Thymus (tissue), 11 donors: ENCODE data around the gene CTDSPL2. TPM values are rescaled to one million over a fixed set of nuclear protein-coding genes. Genes with fewer than 3 reads are reported as not detected.
"Not testable (repeated sequence)": the region's sequence is repeated elsewhere in the genome, so short reads cannot be mapped to it uniquely, and the experiment has no call there.

Source experiments
- DNase-seq, 9 donors: peaks; one replicate each; pipeline ENCODE4 v3.0.0-alpha.2; 2013; ENCODE audit warnings: low spot score in 9 of 9, low read depth in 6 of 9, missing footprints in 1 of 9
- H3K27ac ChIP-seq, 2 donors: one replicate each; pipeline ENCODE4 v1.5.1; 2013; ENCODE audit warnings: control low read depth in 1 of 2, low read depth in 1 of 2, low read length in 1 of 2, mild to moderate bottlenecking in 1 of 2, moderate library complexity in 1 of 2
- H3K27me3 ChIP-seq, 2 donors: one replicate each; pipeline ENCODE4 v1.5.1; 2013; ENCODE audit warnings: low read length in 1 of 2; ENCODE audit not compliant: control insufficient read depth in 2 of 2, insufficient read depth in 1 of 2
- H3K36me3 ChIP-seq, 2 donors: one replicate each; pipeline ENCODE4 v1.5.1; 2013; ENCODE audit warnings: low read length in 1 of 2, mild to moderate bottlenecking in 1 of 2, moderate library complexity in 1 of 2; ENCODE audit not compliant: control insufficient read depth in 2 of 2, insufficient read depth in 2 of 2
- H3K4me1 ChIP-seq, 2 donors: one replicate each; pipeline ENCODE4 v1.5.1; 2013; ENCODE audit warnings: low read length in 2 of 2; ENCODE audit not compliant: control insufficient read depth in 2 of 2, insufficient read depth in 2 of 2
- H3K4me3 ChIP-seq, 2 donors: one replicate each; pipeline ENCODE4 v1.5.1; 2013; ENCODE audit warnings: low read length in 2 of 2, control low read depth in 1 of 2, mild to moderate bottlenecking in 1 of 2
- H3K9me3 ChIP-seq, 2 donors: one replicate each; pipeline ENCODE4 v1.5.1; 2013; ENCODE audit warnings: low read length in 1 of 2, mild to moderate bottlenecking in 1 of 2; ENCODE audit not compliant: control insufficient read depth in 2 of 2, insufficient read depth in 1 of 2
- WGBS: extraction: QIAGEN DNeasy Blood & Tissue Kit; methylation state at CpG from one replicate; pipeline ENCODE4 v1.1.7; 2013; 5-methylcytosine and 5-hydroxymethylcytosine counted together
- polyA plus RNA-seq: library from polyadenylated mRNA; stranded (reverse); fragments of 200-250 nt; gene quantifications from one replicate; pipeline ENCODE4 v1.2.3, GENCODE V29; 2013
- total RNA-seq: library from RNA; stranded (reverse); fragments of 120-200 nt; gene quantifications from one replicate; pipeline ENCODE4 v1.2.4, GENCODE V29; 2013
- donor health status: healthy.

The CTDSPL2 gene
- total and polyA plus RNA-seq, 2 donors, result 12.4 to 79.6 TPM

GRCh38 chr15:44560926-44561325, 133.5 kb downstream of the CTDSPL2 start:
- not testable (repeated sequence) for H3K4me3 ChIP-seq, H3K27me3 ChIP-seq, H3K27ac ChIP-seq, H3K9me3 ChIP-seq, H3K4me1 ChIP-seq
- H3K36me3 ChIP-seq, result peaks cover 52 to 74% of the 10 kb centered on the region in 2 donors
- DNase-seq, result peak in 3 of 9 donors; percentile 24 to 52 (median 37)

GRCh38 chr15:44565387-44566154, 138.1 kb downstream of the CTDSPL2 start:
- H3K27me3 ChIP-seq, result no peaks in the 10 kb centered on the region
- no peak overlapping the region for H3K27ac ChIP-seq
- no peak for DNase-seq
- H3K4me1 ChIP-seq, result peaks cover 0 to 2% of the 10 kb centered on the region in 2 donors
- H3K9me3 ChIP-seq, result peaks cover 7 to 12% of the 10 kb centered on the region in 2 donors
- no peak overlapping the region for H3K4me3 ChIP-seq
- 98% methylated on average over 8 of the region's 8 CpGs for WGBS
- peaks cover 59 to 78% of the 10 kb centered on the region in 2 donors for H3K36me3 ChIP-seq

GRCh38 chr15:44566155-44566540, 138.7 kb downstream of the CTDSPL2 start:
- no peak overlapping the region for H3K4me3 ChIP-seq
- over 99% methylated on average over 4 of the region's 4 CpGs for WGBS
- H3K4me1 ChIP-seq, result no peaks in the 10 kb centered on the region
- H3K27me3 ChIP-seq, result no peaks in the 10 kb centered on the region
- DNase-seq, result no peak
- peaks cover 7 to 12% of the 10 kb centered on the region in 2 donors for H3K9me3 ChIP-seq
- peaks cover 63 to 79% of the 10 kb centered on the region in 2 donors for H3K36me3 ChIP-seq
- no peak overlapping the region for H3K27ac ChIP-seq

GRCh38 chr15:44568338-44568737, 140.9 kb downstream of the CTDSPL2 start:
- no peak for DNase-seq
- no peaks in the 10 kb centered on the region for H3K4me1 ChIP-seq
- peaks cover 7 to 12% of the 10 kb centered on the region in 2 donors for H3K9me3 ChIP-seq
- H3K4me3 ChIP-seq, result no peak overlapping the region
- H3K27me3 ChIP-seq, result no peaks in the 10 kb centered on the region
- WGBS, result 96% methylated on average over 3 of the region's 3 CpGs
- H3K36me3 ChIP-seq, result peaks cover 66 to 70% of the 10 kb centered on the region in 2 donors
- H3K27ac ChIP-seq, result no peak overlapping the region

GRCh38 chr15:44569316-44569715, 141.9 kb downstream of the CTDSPL2 start:
- peaks cover 67 to 68% of the 10 kb centered on the region in 2 donors for H3K36me3 ChIP-seq
- no peak for DNase-seq
- no peak overlapping the region for H3K4me3 ChIP-seq
- no peak overlapping the region for H3K27ac ChIP-seq
- H3K9me3 ChIP-seq, result peaks cover 7 to 12% of the 10 kb centered on the region in 2 donors
- no peaks in the 10 kb centered on the region for H3K4me1 ChIP-seq
- WGBS, result 98% methylated on average over 4 of the region's 4 CpGs
- no peaks in the 10 kb centered on the region for H3K27me3 ChIP-seq

- 99% methylated on average over 4 of the region's 4 CpGs for WGBS
- no peak for DNase-seq
- H3K9me3 ChIP-seq, result peaks cover 5 to 8% of the 10 kb centered on the region in 2 donors
- H3K27ac ChIP-seq, result no peak overlapping the region
- H3K27me3 ChIP-seq, result no peaks in the 10 kb centered on the region
- peaks cover 61 to 63% of the 10 kb centered on the region in 2 donors for H3K36me3 ChIP-seq
- no peaks in the 10 kb centered on the region for H3K4me1 ChIP-seq
- H3K4me3 ChIP-seq, result no peak overlapping the region
Measured at GRCh38 chr15:44570361-44570760, 142.9 kb downstream of the CTDSPL2 start.

GRCh38 chr15:44573386-44573785, 146.0 kb downstream of the CTDSPL2 start:
- no peak overlapping the region for H3K27ac ChIP-seq
- H3K9me3 ChIP-seq, result no peaks in the 10 kb centered on the region
- H3K4me3 ChIP-seq, result no peak overlapping the region
- peaks cover 37 to 42% of the 10 kb centered on the region in 2 donors for H3K36me3 ChIP-seq
- no peak for DNase-seq
- no peaks in the 10 kb centered on the region for H3K27me3 ChIP-seq
- 97% methylated on average over 6 of the region's 6 CpGs for WGBS
- no peaks in the 10 kb centered on the region for H3K4me1 ChIP-seq

GRCh38 chr15:44574734-44575133, 147.3 kb downstream of the CTDSPL2 start:
- H3K36me3 ChIP-seq, result peaks cover 29 to 33% of the 10 kb centered on the region in 2 donors
- WGBS, result 94% methylated on average over 1 of the region's 1 CpG
- H3K27me3 ChIP-seq, result no peaks in the 10 kb centered on the region
- no peak overlapping the region for H3K27ac ChIP-seq
- H3K4me3 ChIP-seq, result no peak overlapping the region
- no peak for DNase-seq
- no peaks in the 10 kb centered on the region for H3K4me1 ChIP-seq
- H3K9me3 ChIP-seq, result no peaks in the 10 kb centered on the region
